ENCODE data around the gene ZG16.

GRCh38 chr16:29811896-29812665 is 34.0 kb downstream of the ZG16 start, which contains the start of gene PRRT2:
- TF ChIP-seq CTCF (IDR thresholded peaks at IDR 0.05; ENCODE audit: low read length) = no peak
- TF ChIP-seq EZH2 (optimal IDR thresholded peaks at IDR 0.05; ENCODE audit: low read depth, low read length) = no peak

Measured in MM.1S (cell line).